Sigmoid colon (tissue), 7 donors: ENCODE measurements around the gene SNTG2. TPM values are rescaled to one million over a fixed set of nuclear protein-coding genes. Genes with fewer than 3 reads are reported as not detected.

Experiments used
- DNase-seq: peaks from one replicate; pipeline ENCODE4 v3.0.0-alpha.2; 2019
- H3K27ac ChIP-seq, 4 donors: fragments of 200-600 bp; sonication (generic); one replicate each; pipeline ENCODE4 v1.5.1; 2016 to 2019; ENCODE audit warnings: mild to moderate bottlenecking in 1 of 4
- H3K27me3 ChIP-seq, 3 donors: fragments of 200-600 bp; sonication (generic); one replicate each; pipeline ENCODE4 v1.5.1; 2019; ENCODE audit warnings: mild to moderate bottlenecking in 1 of 3
- H3K36me3 ChIP-seq, 4 donors: fragments of 200-600 bp; sonication (generic); one replicate each; pipeline ENCODE4 v1.5.1; 2016 to 2019
- H3K4me1 ChIP-seq, 4 donors: fragments of 200-600 bp; sonication (generic); one replicate each; pipeline ENCODE4 v1.5.1; 2017 to 2019
- H3K4me3 ChIP-seq, 4 donors: fragments of 200-600 bp; sonication (generic); one replicate each; pipeline ENCODE4 v1.5.1; 2017 to 2019; ENCODE audit warnings: mild to moderate bottlenecking in 2 of 4, moderate library complexity in 1 of 4
- H3K9me3 ChIP-seq, 4 donors: fragments of 200-600 bp in 3 of 4; sonication (generic) in 3 of 4; one replicate each; pipeline versions ENCODE4 v1.5.1 to v1.6.1; 2013 to 2019
- CTCF ChIP-seq, 4 experiments: fragments of 450-650 bp in 3 of 4; fragments of 200-600 bp in 1 of 4; IDR thresholded peaks; one replicate each; pipeline ENCODE4 v1.5.1; 2016 to 2019; ENCODE audit warnings: antibody characterized with exemption in 4 of 4, mild to moderate bottlenecking in 3 of 4, moderate library complexity in 2 of 4
- EP300 ChIP-seq, 4 donors: sonication (generic); formaldehyde crosslinking; IDR thresholded peaks; one replicate each; pipeline ENCODE4 v1.6.1; 2017; ENCODE audit warnings: antibody characterized with exemption in 4 of 4
- POLR2A ChIP-seq, 2 donors: fragments of 450-650 bp; IDR thresholded peaks; one replicate each; pipeline ENCODE4 v1.6.1; 2016; ENCODE audit warnings: antibody characterized with exemption in 2 of 2, mild to moderate bottlenecking in 2 of 2, moderate library complexity in 2 of 2
- POLR2AphosphoS5 ChIP-seq, 4 donors: sonication (generic); formaldehyde crosslinking; IDR thresholded peaks; one replicate each; pipeline ENCODE4 v1.6.1; 2017; ENCODE audit warnings: antibody characterized with exemption in 4 of 4
- WGBS, 2 donors: extraction: QIAGEN DNeasy Blood & Tissue Kit; methylation state at CpG; one replicate each; pipeline ENCODE4 v1.1.7; 2013; 5-methylcytosine and 5-hydroxymethylcytosine counted together
- intact Hi-C: fragments of 100-400 bp; cut with DNase I; formaldehyde crosslinking; loops from one replicate; pipeline ENCODE4 v1.15.1; 2023
- polyA plus RNA-seq, 3 donors: library from polyadenylated mRNA; stranded (reverse); fragments of 200-250 nt; gene quantifications; one replicate each; pipeline ENCODE4 v1.2.3, GENCODE V29; 2013
- total RNA-seq, 4 donors: library from RNA; depleted of rRNA; stranded (reverse); fragments of >200 nt; gene quantifications; one replicate each; pipeline ENCODE4 v1.1.0, GENCODE V29; 2016
- donor health status: healthy with polysubstance abuse.
- donor health status: Bipolar disorder and iron deficiency.
- donor health status: healthy.

SNTG2 gene
- total and polyA plus RNA-seq, 7 donors = 0.60 to 5.2 (median 1.9) TPM; not detected in 1

- H3K27ac ChIP-seq = no peak overlapping the region
- TF ChIP-seq CTCF (IDR thresholded peaks at IDR 0.05) = no peak
- intact Hi-C loops = no loop called here
- H3K36me3 ChIP-seq = no peaks in the 10 kb centered on the region
- H3K9me3 ChIP-seq = no peaks in the 10 kb centered on the region
- peaks cover 0 to 33% (median 0%) of the 10 kb centered on the region in 3 donors for H3K27me3 ChIP-seq
- WGBS, 2 donors = 66 to 76% methylated on average over 13 of the region's 13 CpGs
- DNase-seq = no peak
- H3K4me3 ChIP-seq = no peak overlapping the region
- H3K4me1 ChIP-seq = no peaks in the 10 kb centered on the region
These were observed 269.4 kb downstream of the SNTG2 start for GRCh38 chr2:1219901-1220573.

- WGBS, 2 donors = 90% methylated on average over 6 of the region's 6 CpGs
- H3K36me3 ChIP-seq = no peaks in the 10 kb centered on the region
- intact Hi-C loops = no loop called here
- H3K4me3 ChIP-seq = no peak overlapping the region
- no peaks in the 10 kb centered on the region for H3K4me1 ChIP-seq
- DNase-seq = no peak
- no peak overlapping the region for H3K27ac ChIP-seq
- peaks cover 0 to 33% (median 0%) of the 10 kb centered on the region in 3 donors for H3K27me3 ChIP-seq
- H3K9me3 ChIP-seq = no peaks in the 10 kb centered on the region
- TF ChIP-seq CTCF (IDR thresholded peaks at IDR 0.05) (no peak), POLR2A (IDR thresholded peaks at IDR 0.05) (no peak), EP300 (IDR thresholded peaks at IDR 0.05) (no peak), POLR2AphosphoS5 (IDR thresholded peaks at IDR 0.05) (no peak)
These were observed 271.4 kb downstream of the SNTG2 start for GRCh38 chr2:1222056-1222455.

GRCh38 chr2:1223791-1224190, 273.1 kb downstream of the SNTG2 start:
- TF ChIP-seq CTCF (IDR thresholded peaks at IDR 0.05) (no peak), EP300 (IDR thresholded peaks at IDR 0.05) (no peak), POLR2A (IDR thresholded peaks at IDR 0.05) (no peak), POLR2AphosphoS5 (IDR thresholded peaks at IDR 0.05) (no peak)
- intact Hi-C loops = no loop called here
- Histone ChIP-seq H3K27me3 (peaks cover 0 to 19% (median 0%) of the 10 kb centered on the region in 3 donors), H3K36me3 (no peaks in the 10 kb centered on the region), H3K27ac (no peak overlapping the region), H3K9me3 (no peaks in the 10 kb centered on the region), H3K4me1 (no peaks in the 10 kb centered on the region), H3K4me3 (no peak overlapping the region)
- DNase-seq = no peak
- 84 to 89% methylated on average over 11 of the region's 11 CpGs for WGBS, 2 donors

- 48 to 68% methylated on average over 3 of the region's 3 CpGs for WGBS, 2 donors
These were observed 274.3 kb downstream of the SNTG2 start for GRCh38 chr2:1224901-1225300.

More at GRCh38 chr2:1224901-1225300, 274.3 kb downstream of the SNTG2 start:
- Histone ChIP-seq H3K9me3 (no peaks in the 10 kb centered on the region), H3K27ac (no peak overlapping the region), H3K27me3 (peaks cover 0 to 9% (median 0%) of the 10 kb centered on the region in 3 donors), H3K36me3 (no peaks in the 10 kb centered on the region), H3K4me1 (no peaks in the 10 kb centered on the region), H3K4me3 (no peak overlapping the region)
- intact Hi-C loops = no loop called here
- no peak for TF ChIP-seq EP300 (IDR thresholded peaks at IDR 0.05)
- no peak for TF ChIP-seq CTCF (IDR thresholded peaks at IDR 0.05)
- TF ChIP-seq POLR2A (IDR thresholded peaks at IDR 0.05) = no peak
- no peak for DNase-seq
